ENCODE data around the gene UBA6. TPM values are rescaled to one million over a fixed set of nuclear protein-coding genes. Genes with fewer than 3 reads are reported as not detected.

The UBA6 gene
- total RNA-seq, 1 experiment from 2014 or later, result 81.5 TPM

DNA sequence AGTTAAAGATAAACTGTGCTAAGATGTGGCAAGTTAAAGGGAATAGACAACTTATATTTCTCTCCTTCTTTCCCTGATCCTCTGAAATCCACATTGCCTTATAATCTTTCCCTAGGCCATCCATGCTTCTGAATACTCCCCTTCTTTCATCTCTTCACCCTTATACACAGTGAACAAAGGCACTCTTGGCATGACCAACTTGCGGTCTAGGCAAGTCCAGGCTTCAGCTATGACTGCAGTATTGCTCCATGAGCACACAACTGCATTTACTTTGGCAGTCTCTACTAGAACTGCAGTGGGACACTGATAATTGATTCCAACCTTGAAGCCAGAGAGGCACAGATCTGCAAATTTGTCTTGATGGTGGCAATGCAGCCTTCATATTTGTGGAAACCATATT lies 24.2 kb upstream of the UBA6 start (continued):
- TF ChIP-seq, protein P1, sequence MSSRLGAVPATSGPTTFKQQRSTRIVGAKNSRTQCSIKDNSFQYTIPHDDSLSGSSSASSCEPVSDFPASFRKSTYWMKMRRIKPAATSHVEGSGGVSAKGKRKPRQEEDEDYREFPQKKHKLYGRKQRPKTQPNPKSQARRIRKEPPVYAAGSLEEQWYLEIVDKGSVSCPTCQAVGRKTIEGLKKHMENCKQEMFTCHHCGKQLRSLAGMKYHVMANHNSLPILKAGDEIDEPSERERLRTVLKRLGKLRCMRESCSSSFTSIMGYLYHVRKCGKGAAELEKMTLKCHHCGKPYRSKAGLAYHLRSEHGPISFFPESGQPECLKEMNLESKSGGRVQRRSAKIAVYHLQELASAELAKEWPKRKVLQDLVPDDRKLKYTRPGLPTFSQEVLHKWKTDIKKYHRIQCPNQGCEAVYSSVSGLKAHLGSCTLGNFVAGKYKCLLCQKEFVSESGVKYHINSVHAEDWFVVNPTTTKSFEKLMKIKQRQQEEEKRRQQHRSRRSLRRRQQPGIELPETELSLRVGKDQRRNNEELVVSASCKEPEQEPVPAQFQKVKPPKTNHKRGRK (CRISPR knock-in tag; IDR thresholded peaks at IDR 0.05; ENCODE audit: borderline replicate concordance), result no peak
- TF ChIP-seq OVOL2 (CRISPR knock-in tag; IDR thresholded peaks at IDR 0.05; ENCODE audit: borderline replicate concordance) (no peak), SMAD3 (CRISPR knock-in tag; IDR thresholded peaks at IDR 0.05; ENCODE audit: borderline replicate concordance) (no peak), MXD4 (CRISPR knock-in tag; IDR thresholded peaks at IDR 0.05; ENCODE audit: borderline replicate concordance) (no peak), ZNF396 (CRISPR knock-in tag; IDR thresholded peaks at IDR 0.05; ENCODE audit: borderline replicate concordance) (no peak), CREB1 (CRISPR knock-in tag; IDR thresholded peaks at IDR 0.05) (no peak), ZNF219 (CRISPR knock-in tag; IDR thresholded peaks at IDR 0.05; ENCODE audit: borderline replicate concordance) (no peak), FOXJ3 (CRISPR knock-in tag; IDR thresholded peaks at IDR 0.05; ENCODE audit: borderline replicate concordance) (no peak), GTF2I (CRISPR knock-in tag; conservative IDR thresholded peaks at IDR 0.05) (no peak), KAT7 (CRISPR knock-in tag; IDR thresholded peaks at IDR 0.05; ENCODE audit: borderline replicate concordance) (no peak)
- TF ChIP-seq, protein P2, sequence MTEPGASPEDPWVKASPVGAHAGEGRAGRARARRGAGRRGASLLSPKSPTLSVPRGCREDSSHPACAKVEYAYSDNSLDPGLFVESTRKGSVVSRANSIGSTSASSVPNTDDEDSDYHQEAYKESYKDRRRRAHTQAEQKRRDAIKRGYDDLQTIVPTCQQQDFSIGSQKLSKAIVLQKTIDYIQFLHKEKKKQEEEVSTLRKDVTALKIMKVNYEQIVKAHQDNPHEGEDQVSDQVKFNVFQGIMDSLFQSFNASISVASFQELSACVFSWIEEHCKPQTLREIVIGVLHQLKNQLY (CRISPR knock-in tag; IDR thresholded peaks at IDR 0.05), result no peak
- TF ChIP-seq, protein P3, sequence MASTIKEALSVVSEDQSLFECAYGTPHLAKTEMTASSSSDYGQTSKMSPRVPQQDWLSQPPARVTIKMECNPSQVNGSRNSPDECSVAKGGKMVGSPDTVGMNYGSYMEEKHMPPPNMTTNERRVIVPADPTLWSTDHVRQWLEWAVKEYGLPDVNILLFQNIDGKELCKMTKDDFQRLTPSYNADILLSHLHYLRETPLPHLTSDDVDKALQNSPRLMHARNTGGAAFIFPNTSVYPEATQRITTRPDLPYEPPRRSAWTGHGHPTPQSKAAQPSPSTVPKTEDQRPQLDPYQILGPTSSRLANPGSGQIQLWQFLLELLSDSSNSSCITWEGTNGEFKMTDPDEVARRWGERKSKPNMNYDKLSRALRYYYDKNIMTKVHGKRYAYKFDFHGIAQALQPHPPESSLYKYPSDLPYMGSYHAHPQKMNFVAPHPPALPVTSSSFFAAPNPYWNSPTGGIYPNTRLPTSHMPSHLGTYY (CRISPR knock-in tag; IDR thresholded peaks at IDR 0.05), result no peak
- TF ChIP-seq, protein P4, sequence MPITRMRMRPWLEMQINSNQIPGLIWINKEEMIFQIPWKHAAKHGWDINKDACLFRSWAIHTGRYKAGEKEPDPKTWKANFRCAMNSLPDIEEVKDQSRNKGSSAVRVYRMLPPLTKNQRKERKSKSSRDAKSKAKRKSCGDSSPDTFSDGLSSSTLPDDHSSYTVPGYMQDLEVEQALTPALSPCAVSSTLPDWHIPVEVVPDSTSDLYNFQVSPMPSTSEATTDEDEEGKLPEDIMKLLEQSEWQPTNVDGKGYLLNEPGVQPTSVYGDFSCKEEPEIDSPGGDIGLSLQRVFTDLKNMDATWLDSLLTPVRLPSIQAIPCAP (CRISPR knock-in tag; IDR thresholded peaks at IDR 0.05), result no peak
- TF ChIP-seq, protein P5, sequence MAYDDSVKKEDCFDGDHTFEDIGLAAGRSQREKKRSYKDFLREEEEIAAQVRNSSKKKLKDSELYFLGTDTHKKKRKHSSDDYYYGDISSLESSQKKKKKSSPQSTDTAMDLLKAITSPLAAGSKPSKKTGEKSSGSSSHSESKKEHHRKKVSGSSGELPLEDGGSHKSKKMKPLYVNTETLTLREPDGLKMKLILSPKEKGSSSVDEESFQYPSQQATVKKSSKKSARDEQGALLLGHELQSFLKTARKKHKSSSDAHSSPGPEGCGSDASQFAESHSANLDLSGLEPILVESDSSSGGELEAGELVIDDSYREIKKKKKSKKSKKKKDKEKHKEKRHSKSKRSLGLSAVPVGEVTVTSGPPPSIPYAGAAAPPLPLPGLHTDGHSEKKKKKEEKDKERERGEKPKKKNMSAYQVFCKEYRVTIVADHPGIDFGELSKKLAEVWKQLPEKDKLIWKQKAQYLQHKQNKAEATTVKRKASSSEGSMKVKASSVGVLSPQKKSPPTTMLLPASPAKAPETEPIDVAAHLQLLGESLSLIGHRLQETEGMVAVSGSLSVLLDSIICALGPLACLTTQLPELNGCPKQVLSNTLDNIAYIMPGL (CRISPR knock-in tag; IDR thresholded peaks at IDR 0.05), result no peak
- TF ChIP-seq, protein P6, sequence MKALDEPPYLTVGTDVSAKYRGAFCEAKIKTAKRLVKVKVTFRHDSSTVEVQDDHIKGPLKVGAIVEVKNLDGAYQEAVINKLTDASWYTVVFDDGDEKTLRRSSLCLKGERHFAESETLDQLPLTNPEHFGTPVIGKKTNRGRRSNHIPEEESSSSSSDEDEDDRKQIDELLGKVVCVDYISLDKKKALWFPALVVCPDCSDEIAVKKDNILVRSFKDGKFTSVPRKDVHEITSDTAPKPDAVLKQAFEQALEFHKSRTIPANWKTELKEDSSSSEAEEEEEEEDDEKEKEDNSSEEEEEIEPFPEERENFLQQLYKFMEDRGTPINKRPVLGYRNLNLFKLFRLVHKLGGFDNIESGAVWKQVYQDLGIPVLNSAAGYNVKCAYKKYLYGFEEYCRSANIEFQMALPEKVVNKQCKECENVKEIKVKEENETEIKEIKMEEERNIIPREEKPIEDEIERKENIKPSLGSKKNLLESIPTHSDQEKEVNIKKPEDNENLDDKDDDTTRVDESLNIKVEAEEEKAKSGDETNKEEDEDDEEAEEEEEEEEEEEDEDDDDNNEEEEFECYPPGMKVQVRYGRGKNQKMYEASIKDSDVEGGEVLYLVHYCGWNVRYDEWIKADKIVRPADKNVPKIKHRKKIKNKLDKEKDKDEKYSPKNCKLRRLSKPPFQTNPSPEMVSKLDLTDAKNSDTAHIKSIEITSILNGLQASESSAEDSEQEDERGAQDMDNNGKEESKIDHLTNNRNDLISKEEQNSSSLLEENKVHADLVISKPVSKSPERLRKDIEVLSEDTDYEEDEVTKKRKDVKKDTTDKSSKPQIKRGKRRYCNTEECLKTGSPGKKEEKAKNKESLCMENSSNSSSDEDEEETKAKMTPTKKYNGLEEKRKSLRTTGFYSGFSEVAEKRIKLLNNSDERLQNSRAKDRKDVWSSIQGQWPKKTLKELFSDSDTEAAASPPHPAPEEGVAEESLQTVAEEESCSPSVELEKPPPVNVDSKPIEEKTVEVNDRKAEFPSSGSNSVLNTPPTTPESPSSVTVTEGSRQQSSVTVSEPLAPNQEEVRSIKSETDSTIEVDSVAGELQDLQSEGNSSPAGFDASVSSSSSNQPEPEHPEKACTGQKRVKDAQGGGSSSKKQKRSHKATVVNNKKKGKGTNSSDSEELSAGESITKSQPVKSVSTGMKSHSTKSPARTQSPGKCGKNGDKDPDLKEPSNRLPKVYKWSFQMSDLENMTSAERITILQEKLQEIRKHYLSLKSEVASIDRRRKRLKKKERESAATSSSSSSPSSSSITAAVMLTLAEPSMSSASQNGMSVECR (CRISPR knock-in tag; IDR thresholded peaks at IDR 0.05; ENCODE audit: borderline replicate concordance), result no peak
- TF ChIP-seq, protein P7, sequence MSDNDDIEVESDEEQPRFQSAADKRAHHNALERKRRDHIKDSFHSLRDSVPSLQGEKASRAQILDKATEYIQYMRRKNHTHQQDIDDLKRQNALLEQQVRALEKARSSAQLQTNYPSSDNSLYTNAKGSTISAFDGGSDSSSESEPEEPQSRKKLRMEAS (CRISPR knock-in tag; IDR thresholded peaks at IDR 0.05), result no peak
